Erythroblast (primary cell): ENCODE data around the gene DMRT3.

ENCODE experiments used
- DNase-seq, 2 experiments: peaks; one replicate each; lab custom pipeline; 2025; lab: John Stamatoyannopoulos, UW
- GATA1 ChIP-seq: IDR thresholded peaks from 2 replicates; pipeline ENCODE4 v1.6.1; 2011; ENCODE audit warnings: low read depth, mild to moderate bottlenecking, control low read depth, low read length, moderate library complexity
- POLR2A ChIP-seq: IDR thresholded peaks from 2 replicates; pipeline ENCODE4 v1.6.1; 2011; ENCODE audit warnings: mild to moderate bottlenecking, low read length

The DMRT3 gene

DNA sequence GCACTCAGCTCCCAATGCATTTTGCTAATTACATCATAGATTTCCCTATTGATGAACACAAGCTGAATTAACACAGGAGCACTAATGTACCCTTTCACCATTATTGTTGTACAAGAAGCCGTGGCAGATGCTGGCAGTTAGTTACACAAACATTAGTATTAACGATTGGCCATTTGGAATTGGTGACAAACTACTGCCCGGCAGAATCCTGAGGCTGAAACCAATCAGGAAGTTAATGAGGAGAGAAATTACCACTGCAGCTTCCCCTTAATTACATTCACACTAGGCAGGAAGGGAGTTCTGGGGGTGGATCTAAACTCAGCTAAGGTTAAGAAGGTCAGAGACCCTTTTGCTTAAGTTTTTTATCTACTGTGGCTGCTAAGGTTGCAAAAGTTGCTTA is 9.6 kb upstream of the DMRT3 start:
- no peak for DNase-seq

DNA sequence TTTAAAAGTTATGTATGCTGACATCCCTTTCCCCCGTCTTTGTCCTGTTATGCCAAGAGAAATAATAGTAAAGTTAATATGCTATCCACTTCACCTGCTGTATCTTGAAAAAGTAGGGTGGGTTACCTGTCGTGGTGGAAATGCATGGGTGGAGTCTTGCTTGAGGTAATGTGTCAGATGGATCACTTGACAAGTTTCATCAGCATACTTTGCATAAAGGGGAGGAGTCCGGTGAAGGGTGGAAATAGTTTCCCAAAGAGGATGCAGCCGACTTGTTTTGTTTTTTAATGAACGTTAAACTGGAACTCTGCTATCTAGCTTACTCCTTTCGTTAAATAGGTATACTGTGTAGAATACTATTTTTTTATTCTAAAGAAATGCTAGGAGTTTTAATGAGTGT is 9.0 kb upstream of the DMRT3 start:
- DNase-seq, result no peak
- TF ChIP-seq POLR2A (no peak), GATA1 (no peak)

More for the DNA sequence above, 9.6 kb upstream of the DMRT3 start:
- TF ChIP-seq POLR2A, result no peak
- TF ChIP-seq GATA1, result no peak

DNA sequence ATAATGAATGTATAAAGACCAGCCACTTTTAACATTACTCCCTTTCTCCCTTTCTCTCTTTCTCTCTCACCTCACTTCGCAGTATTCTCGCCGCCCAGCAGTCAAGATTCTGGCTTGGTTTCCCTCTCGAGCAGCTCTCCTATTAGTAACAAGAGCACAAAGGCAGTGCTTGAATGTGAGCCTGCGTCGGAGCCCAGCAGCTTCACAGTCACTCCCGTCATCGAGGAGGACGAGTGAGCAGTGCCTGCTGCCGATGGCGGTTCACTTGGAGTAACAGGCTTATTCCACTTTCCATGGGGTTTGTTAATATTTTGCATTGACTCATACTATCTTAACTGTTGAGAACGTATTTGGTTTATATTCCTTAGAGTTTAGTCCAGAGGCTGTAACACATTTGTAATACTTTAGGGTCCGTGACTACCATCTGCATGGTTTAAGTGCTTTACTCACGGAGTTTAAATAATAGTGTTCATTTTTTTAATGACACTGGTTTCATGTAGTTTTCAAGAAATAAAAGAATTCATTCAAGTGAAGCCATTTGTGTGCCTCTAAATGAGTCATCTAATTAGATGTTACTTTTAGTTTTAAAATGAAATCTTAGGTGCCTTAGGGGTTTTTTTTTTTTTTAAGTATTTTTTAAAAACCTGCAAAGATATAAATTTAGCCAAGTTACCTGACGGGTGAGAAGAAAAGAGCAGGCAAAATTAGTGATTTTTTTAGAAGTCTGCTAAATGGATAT is 8.4 kb upstream of the DMRT3 start:
- TF ChIP-seq GATA1 (no peak), POLR2A (no peak)

GRCh38 chr9:969310-970150 is 6.9 kb upstream of the DMRT3 start:
- no peak for TF ChIP-seq GATA1
- TF ChIP-seq POLR2A, result no peak

More for the DNA sequence above, 8.4 kb upstream of the DMRT3 start:
- DNase-seq, result no peak

GRCh38 chr9:970151-970996 is 6.1 kb upstream of the DMRT3 start:
- no peak for TF ChIP-seq GATA1
- TF ChIP-seq POLR2A, result no peak
- DNase-seq, result no peak

More at GRCh38 chr9:969310-970150, 6.9 kb upstream of the DMRT3 start:
- DNase-seq, result no peak

- no peak for DNase-seq
- TF ChIP-seq GATA1, result no peak
- TF ChIP-seq POLR2A, result no peak
Observed at GRCh38 chr9:971901-972500, 4.5 kb upstream of the DMRT3 start.

DNA sequence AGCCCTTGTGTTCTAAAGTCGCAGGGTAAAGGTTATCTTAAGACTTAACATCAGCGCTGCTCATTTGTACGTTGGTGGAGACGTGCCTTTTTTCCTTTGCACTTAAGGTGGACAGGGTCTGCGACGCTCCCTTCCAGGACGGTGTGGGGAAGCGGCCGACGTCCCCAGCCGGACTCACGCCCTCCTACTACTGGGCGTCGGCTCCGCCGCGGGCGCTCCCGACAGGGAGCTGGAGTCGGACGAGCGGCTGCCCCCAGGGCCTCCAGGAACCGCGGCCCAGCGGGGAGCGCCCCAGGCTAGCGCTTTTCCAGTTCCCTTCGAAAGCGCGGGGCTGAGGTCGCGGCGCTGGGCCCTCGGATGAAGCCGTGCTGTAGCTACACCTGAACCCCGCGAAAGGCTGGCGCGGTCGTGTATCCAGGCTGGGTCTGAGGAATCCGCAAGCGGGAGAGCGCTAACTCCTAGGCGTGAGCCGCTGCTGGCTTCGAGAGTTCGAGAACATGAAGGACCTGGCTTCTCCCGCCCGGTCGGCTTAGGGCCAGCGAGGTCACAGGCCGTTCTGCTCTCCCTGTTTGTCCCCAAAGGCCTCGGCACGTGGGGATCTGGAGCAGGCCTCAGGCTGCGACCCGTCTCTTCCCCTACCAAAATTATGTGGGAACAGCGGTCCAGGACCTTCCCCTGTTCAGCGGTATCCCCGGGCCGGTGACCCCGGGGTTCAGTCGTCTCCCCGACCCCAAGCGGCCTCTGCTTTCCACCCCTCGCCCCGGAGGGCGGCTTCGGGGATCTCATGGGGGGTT is 3.8 kb upstream of the DMRT3 start:
- no peak for TF ChIP-seq POLR2A
- no peak for TF ChIP-seq GATA1
- no peak for DNase-seq

DNA sequence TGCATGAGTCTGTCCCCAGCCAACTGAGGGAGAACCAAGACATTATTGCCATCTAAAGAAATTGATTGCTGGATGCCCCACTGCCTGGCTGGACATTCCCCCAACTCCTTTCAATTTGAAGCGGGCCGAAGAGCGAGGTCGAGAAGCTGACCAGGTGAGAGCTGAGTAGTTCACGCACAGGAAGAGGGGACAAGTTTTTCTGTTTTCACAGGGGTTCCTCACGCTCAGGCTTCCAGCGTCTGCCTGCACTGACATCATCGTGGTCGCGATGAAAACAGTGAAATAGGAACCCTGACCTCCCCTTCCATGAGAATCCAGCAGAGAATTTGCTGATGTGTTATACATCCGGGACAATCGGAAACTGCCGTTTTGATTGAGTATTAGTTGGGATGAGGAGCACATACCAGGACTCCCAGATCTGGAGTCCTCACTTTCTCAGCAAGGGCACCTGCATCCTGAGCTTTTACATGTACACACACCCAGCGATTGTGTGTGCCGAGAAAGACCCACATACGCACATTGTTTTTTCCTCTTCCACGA is 3.1 kb upstream of the DMRT3 start:
- TF ChIP-seq POLR2A (no peak), GATA1 (no peak)
- no peak for DNase-seq

DNA sequence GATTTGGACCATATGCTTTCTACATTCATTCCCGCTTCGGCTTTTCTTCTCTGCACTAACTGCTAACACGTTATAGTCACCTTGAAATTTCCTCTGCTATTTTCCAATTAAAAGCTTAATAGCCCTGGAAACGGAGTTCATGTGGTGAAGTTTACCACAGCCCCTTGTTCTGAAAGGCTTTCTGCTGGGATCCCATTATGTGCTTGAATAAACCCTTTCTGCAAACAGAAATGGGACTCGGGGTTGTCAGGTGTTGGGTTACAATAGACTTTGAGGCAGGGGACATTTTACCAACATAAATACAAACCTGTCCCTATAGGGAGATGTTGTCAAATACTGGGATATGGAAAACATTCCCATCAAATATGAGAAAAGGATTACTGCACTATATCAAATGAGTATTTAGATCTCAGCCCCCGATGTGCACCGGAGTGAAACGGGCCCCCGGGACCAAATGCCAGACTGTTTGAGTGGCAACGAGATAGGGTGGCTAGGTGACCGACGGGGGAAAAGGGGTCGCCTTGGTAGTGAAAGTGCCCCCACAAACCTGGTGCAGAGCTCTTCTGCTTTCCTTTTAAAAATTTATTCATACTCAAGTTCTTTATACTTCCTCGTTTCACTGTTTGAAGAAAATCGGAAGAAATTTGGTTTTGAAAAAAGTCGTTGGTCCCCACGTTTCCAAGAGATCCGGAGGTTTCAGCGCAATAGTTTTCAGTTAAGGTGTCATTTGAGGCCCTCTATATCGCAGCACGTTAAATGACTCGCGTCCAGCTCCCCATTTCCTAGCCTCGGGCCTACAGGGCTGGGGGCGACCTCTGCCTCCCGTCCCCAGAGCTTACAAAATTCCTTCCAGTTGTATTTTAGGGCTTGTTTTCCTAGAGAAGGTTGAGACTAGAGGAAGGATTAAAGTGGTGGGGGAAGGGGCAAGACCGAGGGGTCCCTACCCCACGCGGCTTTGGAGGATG is 2.1 kb upstream of the DMRT3 start:
- no peak for TF ChIP-seq POLR2A
- no peak for TF ChIP-seq GATA1

GRCh38 chr9:974996-975739 is 1.3 kb upstream of the DMRT3 start:
- DNase-seq, result no peak
- no peak for TF ChIP-seq POLR2A
- no peak for TF ChIP-seq GATA1

More for the DNA sequence above, 2.1 kb upstream of the DMRT3 start:
- DNase-seq, result no peak
